Measurements from ENCODE around the gene TLX2. TPM values are rescaled to one million over a fixed set of nuclear protein-coding genes. Genes with fewer than 3 reads are reported as not detected.

Gene TLX2
- total and polyA plus RNA-seq, 2 of the 8 experiments (the other 6 are each of a cell fraction or from before 2014, with no cell fraction given) = 0.06 to 0.17 TPM

DNA sequence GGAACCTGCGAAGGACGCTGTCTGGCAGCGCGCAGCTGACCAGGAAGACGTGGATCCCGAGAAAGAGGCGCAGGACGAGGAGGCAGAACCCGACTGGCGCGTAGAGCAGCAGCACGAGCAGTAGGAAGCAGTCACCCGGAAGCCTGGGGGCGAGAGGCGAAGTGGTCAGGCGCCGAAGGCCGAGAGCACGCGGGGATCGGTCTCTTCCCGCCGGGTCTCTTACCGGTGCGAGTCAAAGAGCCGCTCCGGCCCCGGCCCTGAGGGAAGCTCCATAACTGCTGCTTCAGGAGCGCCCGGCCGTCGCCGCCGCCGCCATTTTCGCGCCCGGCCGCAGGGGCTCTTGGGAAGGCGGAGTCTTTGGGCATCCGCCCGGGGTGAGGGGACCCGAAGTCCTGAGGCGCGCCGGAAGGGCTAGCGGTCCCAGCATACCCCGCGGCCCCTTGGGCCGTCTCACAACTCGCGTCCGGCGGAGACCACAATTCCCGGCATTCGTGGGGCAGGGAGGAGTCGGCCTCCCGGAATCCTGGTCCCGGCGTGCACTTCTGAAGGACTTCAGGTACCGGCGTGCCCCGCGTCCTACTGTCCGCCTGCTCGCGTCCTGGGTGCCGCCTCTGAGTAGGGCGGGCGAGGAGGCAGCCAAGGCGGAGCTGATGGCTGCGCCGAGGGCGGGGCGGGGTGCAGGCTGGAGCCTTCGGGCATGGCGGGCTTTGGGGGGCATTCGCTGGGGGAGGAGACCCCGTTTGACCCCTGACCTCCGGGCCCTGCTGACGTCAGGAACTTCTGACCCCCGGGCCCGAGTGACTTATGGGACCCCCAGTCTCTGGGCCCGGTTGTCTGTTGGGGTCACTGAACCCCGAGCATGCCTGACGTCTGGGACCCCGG, 15.3 kb downstream of the TLX2 start, which contains the start of the genes AUP1 and HTRA2:
Gene AUP1, minus strand, starts transcription at position 350 of the 882 bp plus-strand sequence. Its CDS starts 77 bp downstream, at position 273.
Gene HTRA2, plus strand, starts transcription at position 577 of the 882 bp plus-strand sequence. Its CDS starts 74 bp downstream, at position 651.
- Histone ChIP-seq H3K56ac (replicated peaks; ENCODE audit: insufficient read length, low read depth, low read length) (peak within 1 kb of the TSS; percentile 75), H2BK120ac (replicated peaks; ENCODE audit: low read depth, low read length) (no peak within 1 kb of the TSS), H3K79me2 (ENCODE audit: control insufficient read depth in 1 of 2, insufficient read depth in 2 of 2, low read length in 2 of 2) (peaks cover 0 to 18% of the 10 kb centered on the region in 2 experiments; a peak in 2 of 4 replicates), H3K23me2 (ENCODE audit: low read depth, low read length) (peaks cover 9% of the 10 kb centered on the region; the same call in 1 of the 2 replicates), H2AFZ (ENCODE audit: low read length) (peak within 1 kb of the TSS; percentile 93; the same call in 1 of the 2 replicates), H3K18ac (ENCODE audit: extremely low read depth, low read length) (peak within 1 kb of the TSS; percentile 85; the same call in 1 of the 2 replicates), H2BK12ac (ENCODE audit: low read depth, low read length) (no peak within 1 kb of the TSS; the same call in 1 of the 2 replicates), H2BK20ac (ENCODE audit: low read length) (no peak within 1 kb of the TSS), H3K27ac (ENCODE audit: low read depth, low read length) (peak within 1 kb of the TSS; percentile 90), H2AK5ac (ENCODE audit: low read depth, low read length) (peak within 1 kb of the TSS; percentile 61; the same call in 1 of the 2 replicates), H3K4ac (replicated peaks; ENCODE audit: insufficient read length, low read depth, low read length) (peak within 1 kb of the TSS; percentile 87), H3K79me1 (ENCODE audit: low read depth, low read length) (peaks cover 10% of the 10 kb centered on the region), H3K27me3 (replicated peaks in 1 of 4; ENCODE audit: control insufficient read depth in 3 of 4, extremely low read depth in 1 of 4, insufficient read depth in 3 of 4, low read length in 3 of 4) (no peaks in the 10 kb centered on the region; a peak in 1 of 7 replicates), H3K9ac (replicated peaks in 1 of 4; ENCODE audit: extremely low read depth in 1 of 4, low read depth in 3 of 4, low read length in 3 of 4) (peak within 1 kb of the TSS; percentile 89 to 95 (median 94)), H3K4me1 (replicated peaks in 1 of 4; ENCODE audit: control insufficient read depth in 3 of 4, insufficient read depth in 4 of 4, low read length in 3 of 4) (peaks cover 4 to 13% (median 6%) of the 10 kb centered on the region in 4 experiments; a peak in 6 of 7 replicates), H3K9me3 (ENCODE audit: insufficient read depth in 2 of 2, low read depth in 1 of 2, low read length in 1 of 2) (no peaks in the 10 kb centered on the region), H4K20me1 (replicated peaks in 1 of 2; ENCODE audit: control insufficient read depth in 1 of 2, insufficient read depth in 2 of 2, low read length in 2 of 2) (peaks cover 3 to 6% of the 10 kb centered on the region in 2 experiments), H3K36me3 (ENCODE audit: control insufficient read depth in 2 of 4, insufficient read depth in 4 of 4, low read length in 3 of 4) (peaks cover 6 to 31% (median 25%) of the 10 kb centered on the region in 4 experiments; a peak in 7 of 8 replicates), H4K8ac (ENCODE audit: extremely low read depth, insufficient read depth, low read length) (peak within 1 kb of the TSS; percentile 97), H3K14ac (ENCODE audit: insufficient read length) (no peak within 1 kb of the TSS), H3K4me3 (ENCODE audit: extremely low read depth in 1 of 4, insufficient read depth in 2 of 4, low read depth in 3 of 4, low read length in 4 of 4) (peak within 1 kb of the TSS; percentile 85 to 99 (median 92)), H3K4me2 (ENCODE audit: insufficient read depth in 1 of 2, low read depth in 2 of 2, low read length in 2 of 2) (peak within 1 kb of the TSS; percentile 84 to 94), H2BK15ac (ENCODE audit: low read length) (peak within 1 kb of the TSS; percentile 63; the same call in 1 of the 2 replicates), H4K91ac (replicated peaks; ENCODE audit: insufficient read length, low read length) (peak within 1 kb of the TSS; percentile 48), H2BK5ac (ENCODE audit: low read depth, low read length) (peak within 1 kb of the TSS; percentile 94), H3K23ac (ENCODE audit: insufficient read length) (no peak within 1 kb of the TSS), H4K5ac (ENCODE audit: insufficient read length, low read depth, low read length) (peak within 1 kb of the TSS; percentile 81)
- CTCF ChIA-PET (ENCODE audit: partially characterized antibody) = interaction anchor here (0.9 to 7.0 kb wide), 9 partner anchors 9 to 62 kb away, joined by 3 to 53 read pairs (median 4); partner anchors contain the start of genes CCDC142, MRPL53 and TTC31
- POLR2A ChIA-PET (ENCODE audit: partially characterized antibody) = interaction anchor here (0.8 to 5.9 kb wide), 21 partner anchors 9 to 102 kb away, joined by 3 to 73 read pairs (median 9); partner anchors contain the start of genes CCDC142, LBX2, LOXL3 and MRPL53
- WGBS, 2 experiments (ENCODE audit: extremely low coverage in 1 of 2, insufficient coverage in 1 of 2, insufficient read length in 1 of 2, insufficient replicate concordance in 2 of 2, low coverage in 1 of 2, low lambda C conversion rate in 2 of 2, missing lambda C conversion rate in 1 of 2) = 1% methylated on average over 69 of the region's 87 CpGs; no CpG with 5 or more reads in 1 of the 2 experiments
- DNase-seq (ENCODE audit: low read depth in 1 of 2, low spot score in 2 of 2) = peak; percentile 94 to 95
- FAIRE-seq = no peak
- peak; percentile 41 to 59; a peak in 1 of 4 replicates for TF ChIP-seq SIN3A (conservative IDR thresholded peaks at IDR 0.05 in 1 of 2, IDR thresholded peaks at IDR 0.05 in 1 of 2; ENCODE audit: low read depth in 1 of 2, low read length in 2 of 2)
- TF ChIP-seq RNF2 (IDR thresholded peaks at IDR 0.05; ENCODE audit: borderline replicate concordance, low read depth, low read length, missing control alignments, poor library complexity, severe bottlenecking) = no peak
- TF ChIP-seq YY1 (IDR thresholded peaks at IDR 0.05; ENCODE audit: low read depth, low read length) = peak; percentile 98
- peak; percentile 67 for TF ChIP-seq CHD2 (IDR thresholded peaks at IDR 0.05; ENCODE audit: low read length)
- no peak for TF ChIP-seq BCL11A (IDR thresholded peaks at IDR 0.05; ENCODE audit: low read depth in 2 of 2, low read length in 2 of 2)
- peak in 1 of 2 experiments; percentile 5; a peak in 1 of 3 replicates for TF ChIP-seq EP300 (IDR thresholded peaks at IDR 0.05; ENCODE audit: borderline replicate concordance in 1 of 2, low read depth in 2 of 2, low read length in 2 of 2)
- no peak; the same call in 1 of the 2 replicates for TF ChIP-seq BRCA1 (IDR thresholded peaks at IDR 0.05; ENCODE audit: low read depth, low read length)
- TF ChIP-seq NANOG (IDR thresholded peaks at IDR 0.05; ENCODE audit: insufficient read depth, low read depth, low read length, poor library complexity, severe bottlenecking) = peak; percentile 3

All from H1 (cell line).